CD4-positive, alpha-beta T cell treated with Interleukin-2 at 100 ng/mL for 4 hours (primary cell): ENCODE results near the gene SIX5.
"Not testable (repeated sequence)": the region's sequence is repeated elsewhere in the genome, so short reads cannot be mapped to it uniquely, and the experiment has no call there.

Experiments
- DNase-seq: peaks from one replicate; pipeline ENCODE4 v3.0.0-alpha.2; 2020; ENCODE audit warnings: low spot score

Gene SIX5

DNA sequence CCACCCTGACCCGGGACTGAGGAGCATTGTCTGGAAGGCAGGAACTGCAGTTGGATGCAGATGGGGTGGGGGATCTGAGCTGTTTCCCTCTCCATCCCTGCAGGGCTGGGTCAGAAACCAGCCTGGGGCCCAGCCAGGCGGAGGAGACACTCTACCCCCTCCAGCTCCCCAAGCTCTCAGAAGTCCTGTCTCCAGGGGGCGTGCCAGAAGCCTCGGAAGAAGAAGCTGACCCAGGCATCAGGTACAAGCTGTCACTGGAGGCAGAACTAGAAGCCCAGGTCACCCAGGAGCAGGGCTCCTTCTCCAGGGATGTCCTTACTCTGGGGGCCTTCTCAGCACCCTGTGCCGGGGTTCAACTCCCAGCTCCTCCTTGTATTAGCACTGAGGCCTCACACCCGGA lies 15.5 kb downstream of the SIX5 start:
- DNase-seq = no peak

GRCh38 chr19:45752639-45753038 lies 16.4 kb downstream of the SIX5 start:
- no peak for DNase-seq

DNA sequence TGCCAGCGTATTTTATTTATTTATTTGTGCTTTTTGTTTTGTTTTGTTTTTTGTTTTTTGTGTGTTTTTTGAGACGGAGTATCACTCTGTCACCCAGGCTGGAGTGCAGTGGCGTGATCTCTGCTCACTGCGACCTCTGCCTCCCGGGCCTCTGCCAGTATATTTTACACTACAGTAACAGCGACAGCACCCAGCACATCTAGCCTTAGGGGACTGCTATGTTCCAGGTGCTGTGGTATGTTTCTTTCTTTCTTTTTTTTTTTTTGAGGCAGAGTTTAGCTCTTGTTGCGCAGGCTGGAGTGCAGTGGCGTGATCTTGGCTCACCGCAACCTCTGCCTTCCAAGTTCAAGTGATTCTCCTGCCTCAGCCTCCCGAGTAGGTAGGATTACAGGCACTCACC lies 17.6 kb downstream of the SIX5 start:
- not testable (repeated sequence) for DNase-seq

GRCh38 chr19:45747513-45747912 lies 21.5 kb downstream of the SIX5 start:
- DNase-seq = no peak

DNA sequence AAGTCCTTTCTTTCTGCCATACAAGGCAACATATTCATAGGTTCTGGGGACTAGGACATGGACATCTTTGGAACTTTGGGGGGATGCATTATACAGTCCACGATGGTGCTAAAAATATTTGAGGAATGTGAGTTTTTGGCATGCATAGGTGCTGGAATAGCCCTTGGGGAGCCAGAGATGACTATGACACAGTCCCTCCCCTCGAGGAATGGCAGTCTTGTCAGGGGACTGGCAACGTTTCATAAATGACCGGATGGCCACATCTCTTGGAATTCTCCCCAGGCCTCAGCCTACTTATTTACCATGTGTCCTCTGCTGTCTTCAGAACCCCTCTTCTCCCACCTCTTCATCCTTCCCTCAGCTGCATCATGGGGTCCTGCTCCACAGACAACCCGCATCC lies 22.2 kb downstream of the SIX5 start:
- DNase-seq = no peak

GRCh38 chr19:45745606-45746005 lies 23.4 kb downstream of the SIX5 start:
- DNase-seq = no peak

- no peak for DNase-seq
Observed at GRCh38 chr19:45742969-45743368, 26.1 kb downstream of the SIX5 start.

DNA sequence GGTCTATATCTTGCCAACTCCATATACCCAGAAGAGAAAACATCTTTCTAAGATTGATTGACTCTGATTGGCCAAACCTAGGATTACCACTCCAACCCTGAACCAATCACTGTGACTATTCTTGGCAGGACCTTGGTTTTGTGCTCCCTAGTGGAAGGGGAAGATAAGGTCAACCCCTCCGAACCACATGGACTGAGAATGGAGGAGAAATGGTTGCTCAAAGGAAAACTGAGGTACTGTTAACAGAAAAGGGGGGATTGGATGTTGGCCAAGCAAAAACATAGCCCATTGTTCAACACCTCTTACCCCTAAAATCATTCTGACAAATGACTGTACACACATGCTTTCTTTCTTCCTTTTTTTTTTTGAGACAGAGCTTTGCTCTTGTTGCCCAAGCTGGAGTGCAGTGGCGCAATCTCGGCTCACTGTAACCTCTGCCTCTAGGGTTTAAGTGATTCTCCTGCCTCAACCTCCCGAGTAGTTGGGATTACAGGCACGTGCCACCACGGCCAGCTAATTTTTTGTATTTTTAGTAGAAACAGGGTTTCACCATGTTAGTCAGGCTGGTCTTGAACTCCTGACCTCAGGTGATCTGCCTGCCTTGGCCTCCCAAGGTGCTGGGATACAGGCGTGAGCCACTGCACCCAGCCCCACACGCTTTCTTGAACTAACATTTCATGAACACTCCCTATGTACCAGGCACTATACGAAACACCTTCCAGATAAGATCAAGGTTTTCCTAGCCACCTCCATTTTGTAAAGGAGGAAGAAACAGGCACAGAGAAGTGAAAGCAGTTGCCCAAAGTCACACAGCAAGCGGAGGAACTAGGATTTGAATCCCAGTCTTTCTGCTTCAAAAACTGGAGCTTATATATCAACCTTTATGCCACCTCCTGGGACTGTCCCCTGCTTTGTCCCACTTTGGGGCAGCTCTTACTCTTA lies 29.3 kb downstream of the SIX5 start:
- no peak for DNase-seq

DNA sequence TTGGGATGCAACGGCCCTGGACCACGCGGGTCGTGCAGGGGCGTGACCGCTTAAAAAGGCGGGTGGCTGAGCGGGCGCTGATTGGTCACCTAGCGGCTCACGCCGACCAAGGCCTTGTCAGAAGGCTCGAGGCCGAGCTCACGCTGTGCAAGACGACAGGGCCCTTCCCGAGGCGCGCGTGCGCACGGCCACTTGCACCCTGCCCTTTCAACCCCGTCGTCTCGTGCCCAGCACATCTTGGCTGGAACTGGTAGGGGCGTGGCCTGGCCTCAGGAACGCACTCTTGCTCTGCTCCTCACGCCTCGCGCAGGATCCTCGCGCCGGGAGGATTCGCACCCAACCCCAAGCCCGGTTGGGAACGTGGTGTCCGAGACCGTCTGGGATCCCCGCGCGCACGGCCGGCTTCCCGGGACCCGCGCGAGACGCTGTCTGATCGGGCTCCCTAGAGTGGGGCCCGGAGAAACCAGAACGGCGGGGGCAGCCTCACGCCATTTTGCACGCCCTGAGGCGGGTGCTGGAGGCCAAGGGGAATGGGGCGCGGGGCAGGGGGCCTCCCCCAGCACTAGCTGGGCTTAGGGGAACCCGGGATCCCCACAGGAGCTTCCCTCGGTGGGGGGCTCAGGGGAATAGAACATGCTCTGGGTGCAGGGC lies 35.8 kb downstream of the SIX5 start, which contains the start of gene MEIOSIN:
MEIOSIN (plus strand) TSS at position 280 of the 651 bp plus-strand sequence. CDS start 1,938 bp downstream, outside the sequence.
- DNase-seq = no peak

- DNase-seq = peak; percentile 96
Observed at GRCh38 chr19:45730368-45731288, 38.4 kb downstream of the SIX5 start, which contains the start of gene FBXO46. FBXO46 (minus strand) TSS chr19:45730896; CDS start chr19:45713495, 17,401 bp downstream.

DNA sequence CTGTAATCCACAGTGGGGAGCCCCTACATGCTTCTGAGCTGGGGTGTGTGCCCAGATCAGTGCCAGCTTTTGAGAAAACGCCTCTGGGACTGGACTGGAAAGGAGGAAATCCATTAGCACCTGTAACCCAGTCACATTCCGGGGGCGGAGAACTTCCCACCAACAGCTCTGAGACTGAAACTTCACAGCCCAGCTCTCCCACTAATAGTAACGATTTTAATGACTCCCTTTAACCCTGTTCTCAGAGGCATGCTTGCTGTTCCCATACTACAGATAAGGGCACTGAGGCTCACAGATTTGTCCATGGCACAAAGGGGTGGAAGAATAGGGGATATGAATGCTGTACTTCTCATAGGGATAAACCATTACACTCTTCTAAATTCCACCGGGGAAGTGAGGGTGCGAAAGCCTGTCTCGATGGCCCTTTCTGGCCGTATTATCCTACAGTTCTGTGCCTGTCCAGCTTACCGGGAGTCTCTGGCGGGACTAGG lies 39.2 kb downstream of the SIX5 start:
- DNase-seq = no peak

DNA sequence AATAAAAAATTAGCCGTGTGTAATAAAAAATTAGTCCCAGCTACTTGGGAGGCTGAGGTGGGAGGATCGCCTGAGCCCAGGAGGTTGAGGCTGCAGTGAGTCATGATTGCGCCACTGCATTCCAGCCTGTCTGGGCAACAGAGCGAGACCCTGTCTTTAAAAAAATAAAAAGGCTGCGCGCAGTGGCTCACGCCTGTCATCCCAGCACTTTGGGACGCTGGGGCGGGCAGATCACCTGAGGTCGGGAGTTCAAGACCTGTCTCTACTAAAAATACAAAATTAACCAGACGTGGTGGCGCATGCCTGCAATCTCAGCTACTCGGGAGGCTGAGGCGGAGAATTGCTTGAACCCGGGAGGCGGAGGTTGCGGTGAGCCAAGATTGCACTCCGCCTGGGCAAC lies 40.4 kb downstream of the SIX5 start:
- not testable (repeated sequence) for DNase-seq

DNA sequence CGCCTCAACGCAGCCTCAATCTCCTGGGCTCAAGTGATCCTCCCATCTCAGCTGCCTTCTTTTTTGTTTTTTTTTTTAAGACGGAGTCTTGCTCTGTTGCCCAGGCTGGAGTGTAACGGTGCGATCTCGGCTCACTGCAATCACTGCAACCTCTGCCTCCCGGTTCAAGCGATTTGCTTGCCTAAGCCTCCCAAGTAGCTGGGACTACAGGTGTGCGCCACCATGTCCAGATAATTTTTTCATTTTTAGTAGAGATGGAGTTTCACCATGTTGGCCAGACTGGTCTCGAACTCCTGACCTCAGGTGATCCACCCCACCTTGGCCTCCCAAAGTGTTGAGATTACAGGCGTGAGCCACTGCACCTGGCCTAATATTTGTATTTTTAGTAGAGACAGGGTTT lies 49.0 kb downstream of the SIX5 start:
- DNase-seq = not testable (repeated sequence)

GRCh38 chr19:45717983-45718650 lies 50.9 kb downstream of the SIX5 start:
- no peak for DNase-seq

- DNase-seq = peak; percentile 98
Observed at GRCh38 chr19:45717131-45717982, 51.7 kb downstream of the SIX5 start.

DNA sequence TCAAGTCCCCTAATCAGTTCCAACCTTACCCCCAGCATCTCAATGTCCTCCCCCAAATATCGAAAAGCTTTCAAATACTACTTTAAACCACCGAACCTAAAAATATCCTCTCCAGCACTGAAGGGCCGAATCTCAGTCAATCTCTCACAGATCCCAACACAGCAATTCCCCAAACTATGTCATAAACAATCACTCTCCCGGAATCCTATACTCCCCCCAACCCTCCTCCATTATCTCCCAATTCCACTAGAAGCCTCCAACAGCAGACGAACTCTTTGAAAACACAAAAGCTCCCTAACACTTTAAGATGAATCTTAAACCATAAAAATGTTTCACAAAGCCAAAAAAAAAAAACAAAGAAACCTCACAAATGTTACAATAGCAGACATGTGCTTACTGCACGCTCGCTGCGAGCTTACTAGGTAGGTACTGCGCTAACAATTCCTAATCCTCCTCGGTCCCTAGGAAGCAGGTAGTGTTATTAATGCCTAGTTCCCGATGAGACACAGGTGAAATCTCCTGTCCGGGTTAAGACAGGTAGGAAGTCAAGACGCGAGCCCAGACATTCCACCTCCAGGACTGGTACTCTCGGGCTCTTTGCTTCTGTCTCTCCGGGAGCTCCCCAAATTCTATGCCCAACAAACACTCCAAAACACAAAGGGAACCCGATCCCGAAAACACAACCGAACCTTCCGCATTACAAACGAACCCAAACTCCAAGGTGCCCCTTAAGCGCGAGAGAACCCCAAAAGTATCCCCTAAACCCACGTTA lies 52.5 kb downstream of the SIX5 start:
- DNase-seq = peak; percentile 11

DNA sequence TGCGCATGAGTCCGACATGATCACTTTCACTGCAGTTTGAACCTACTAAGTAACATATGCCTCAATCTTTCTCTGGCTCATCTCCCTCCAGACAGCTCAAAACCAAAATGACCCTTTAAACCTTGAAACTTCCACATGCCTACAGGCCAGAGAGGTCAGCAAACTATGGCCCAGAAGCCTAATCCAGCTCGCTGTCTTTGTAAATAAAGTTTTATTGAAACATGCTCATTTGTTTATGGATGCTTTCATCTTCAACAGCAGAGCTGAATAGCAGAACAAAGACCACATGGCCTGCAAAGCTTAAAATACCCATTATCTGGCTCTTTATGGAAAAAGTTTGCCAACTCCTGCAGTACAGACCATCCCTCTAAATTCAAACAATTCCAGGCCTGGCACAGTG lies 53.9 kb downstream of the SIX5 start:
- no peak for DNase-seq
